NOMO-1 treated with dmso at 0.1 percent for 144 hours (cell line): Measurements from ENCODE around the gene ELP2.

Experiments
- DNase-seq: peaks from one replicate; lab custom pipeline; 2025; ENCODE audit not compliant: unreplicated experiment; lab: John Stamatoyannopoulos, UW

ELP2 gene

DNA sequence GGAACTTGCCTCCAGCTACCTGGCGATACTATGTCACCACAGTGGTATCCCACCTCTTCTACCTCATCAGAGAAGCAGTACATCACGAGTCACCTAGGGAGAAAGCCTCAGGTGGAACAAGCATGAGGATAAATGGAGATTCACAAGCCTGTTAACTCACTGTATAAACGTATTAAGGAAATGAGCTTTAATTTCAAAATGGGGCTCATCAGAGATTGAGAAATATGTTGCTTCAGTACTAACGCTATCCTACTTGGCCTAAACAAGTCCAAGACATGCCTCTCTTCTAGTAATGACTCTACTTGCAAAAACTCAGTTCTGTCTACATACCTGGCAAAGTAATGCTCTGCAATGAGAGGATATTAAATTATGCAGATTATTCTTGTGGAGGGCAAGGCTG is 4.9 kb upstream of the ELP2 start:
- no peak for DNase-seq

DNA sequence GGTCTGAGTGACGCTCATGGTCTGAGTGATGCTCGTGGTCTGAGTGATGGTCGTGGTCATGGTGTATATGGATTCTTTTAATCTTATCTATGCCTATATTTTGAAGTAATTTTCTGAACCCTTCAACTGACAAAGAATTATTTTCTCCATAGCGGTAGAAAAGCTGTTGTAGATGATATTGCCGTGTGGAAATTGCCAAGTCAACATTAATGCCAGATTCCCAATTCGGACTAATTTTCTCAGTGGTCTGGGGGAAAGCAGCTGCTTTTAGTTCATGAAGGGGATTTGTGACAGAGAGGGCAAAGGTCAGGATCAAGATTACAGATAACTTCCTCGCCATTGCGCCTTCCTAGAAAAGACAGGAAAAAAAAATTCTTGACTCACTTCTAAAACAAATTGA is 3.0 kb upstream of the ELP2 start:
- DNase-seq = no peak

DNA sequence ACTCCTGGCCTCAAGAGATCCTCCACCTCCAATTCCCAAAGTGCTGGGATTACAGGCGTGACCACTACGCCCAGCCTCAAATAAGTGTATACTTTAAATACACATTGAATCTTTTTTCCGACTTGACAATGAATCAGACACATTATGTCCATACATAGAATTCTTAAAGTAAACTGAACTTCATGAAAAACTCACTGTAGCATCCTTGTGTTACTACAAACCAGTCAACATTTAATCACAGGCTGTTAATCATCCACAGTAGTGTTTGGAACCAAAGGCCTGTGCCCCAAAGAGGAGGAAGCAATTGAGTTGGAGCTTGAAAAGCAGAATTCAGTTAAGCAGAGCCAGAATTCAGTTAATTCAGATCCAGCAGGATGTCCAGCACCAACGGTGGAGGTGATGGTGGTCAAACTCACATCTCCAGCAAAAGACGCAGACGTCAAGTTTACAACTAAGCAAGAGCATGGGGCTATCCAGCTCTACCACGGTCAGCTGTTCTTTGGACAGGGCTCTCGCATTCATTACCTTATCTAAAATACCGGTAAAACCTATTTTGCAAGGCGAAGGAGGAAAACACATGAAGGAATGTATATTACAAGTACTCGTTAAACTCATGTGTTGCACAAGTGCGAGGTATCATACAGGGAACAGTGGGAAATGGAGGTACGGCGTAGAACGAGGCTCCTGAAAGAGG is 1.7 kb upstream of the ELP2 start:
- DNase-seq = no peak

DNA sequence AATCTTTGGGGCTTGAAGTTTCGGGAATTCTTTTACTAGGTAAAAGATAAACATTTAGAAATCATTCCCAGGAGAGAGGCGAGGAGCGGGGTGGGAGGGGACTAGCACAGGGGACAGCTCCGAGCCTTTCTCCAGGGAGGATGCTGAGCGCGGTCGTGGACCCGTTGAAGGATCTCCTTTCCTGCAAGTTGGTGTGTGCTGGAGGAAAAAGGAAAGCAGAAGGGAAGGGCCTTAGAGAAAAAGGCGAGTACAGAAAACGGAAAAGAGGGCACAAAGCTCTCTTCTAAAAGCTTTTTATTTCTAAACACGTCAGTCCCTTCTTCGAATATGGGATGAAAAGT is 1.2 kb upstream of the ELP2 start:
- no peak for DNase-seq

DNA sequence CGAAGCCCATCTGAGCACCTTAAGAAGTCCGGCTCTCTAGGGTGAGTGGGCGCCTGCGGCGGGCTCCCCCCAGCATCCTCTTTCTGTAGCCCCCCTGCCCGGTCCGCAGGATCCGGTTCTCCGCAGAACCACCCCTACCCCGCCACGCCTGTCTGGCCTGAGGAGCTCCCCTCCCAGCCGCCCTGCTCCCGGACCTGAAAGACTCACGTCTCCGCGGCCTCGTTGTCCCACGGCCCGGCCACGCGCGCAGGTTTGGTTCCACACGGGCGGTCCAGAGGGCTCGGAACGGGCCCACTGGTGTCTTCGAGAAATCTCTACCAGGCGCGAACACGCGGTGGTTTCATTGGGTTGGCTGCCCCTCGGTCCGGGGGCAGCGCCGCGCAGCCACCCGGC is 796 bp upstream of the ELP2 start:
- no peak for DNase-seq

DNA sequence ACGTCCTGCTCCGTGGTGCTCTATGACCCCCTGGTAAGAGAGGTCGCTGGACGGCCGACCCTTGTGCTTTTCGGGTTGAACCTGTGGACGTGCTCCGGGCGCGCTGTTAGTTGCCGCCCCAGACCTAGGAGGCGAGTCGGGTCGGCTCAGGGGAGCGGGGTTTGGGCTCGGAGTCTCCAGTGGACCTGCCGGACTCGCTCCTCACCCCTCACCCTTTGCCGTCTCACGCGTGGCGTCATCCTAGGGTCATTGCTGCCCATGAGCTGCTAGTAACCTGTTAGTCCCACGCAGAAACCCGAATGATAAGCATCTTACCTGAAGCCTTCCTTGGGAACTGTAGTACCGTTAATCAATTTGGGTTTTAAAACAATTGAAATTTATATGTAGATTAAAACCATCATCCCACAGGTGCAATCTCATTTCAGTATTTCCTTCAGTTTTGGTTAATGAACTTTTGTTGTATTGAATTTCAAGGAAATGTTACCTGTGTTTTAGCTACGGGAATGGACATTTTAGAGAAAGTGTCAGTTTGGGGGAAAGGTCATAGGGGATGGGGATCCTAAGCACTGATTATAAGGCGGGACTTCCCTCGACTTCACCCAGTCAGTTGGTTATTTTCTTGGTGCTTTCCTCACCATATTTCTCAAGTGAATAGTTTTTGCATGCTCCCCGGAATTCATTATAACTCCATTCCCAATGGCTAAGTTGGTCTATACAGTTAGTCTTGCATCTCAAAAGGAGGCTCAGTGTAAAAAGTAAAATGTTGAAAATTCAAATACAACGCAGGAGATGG is 536 bp downstream of the ELP2 start:
- no peak for DNase-seq

DNA sequence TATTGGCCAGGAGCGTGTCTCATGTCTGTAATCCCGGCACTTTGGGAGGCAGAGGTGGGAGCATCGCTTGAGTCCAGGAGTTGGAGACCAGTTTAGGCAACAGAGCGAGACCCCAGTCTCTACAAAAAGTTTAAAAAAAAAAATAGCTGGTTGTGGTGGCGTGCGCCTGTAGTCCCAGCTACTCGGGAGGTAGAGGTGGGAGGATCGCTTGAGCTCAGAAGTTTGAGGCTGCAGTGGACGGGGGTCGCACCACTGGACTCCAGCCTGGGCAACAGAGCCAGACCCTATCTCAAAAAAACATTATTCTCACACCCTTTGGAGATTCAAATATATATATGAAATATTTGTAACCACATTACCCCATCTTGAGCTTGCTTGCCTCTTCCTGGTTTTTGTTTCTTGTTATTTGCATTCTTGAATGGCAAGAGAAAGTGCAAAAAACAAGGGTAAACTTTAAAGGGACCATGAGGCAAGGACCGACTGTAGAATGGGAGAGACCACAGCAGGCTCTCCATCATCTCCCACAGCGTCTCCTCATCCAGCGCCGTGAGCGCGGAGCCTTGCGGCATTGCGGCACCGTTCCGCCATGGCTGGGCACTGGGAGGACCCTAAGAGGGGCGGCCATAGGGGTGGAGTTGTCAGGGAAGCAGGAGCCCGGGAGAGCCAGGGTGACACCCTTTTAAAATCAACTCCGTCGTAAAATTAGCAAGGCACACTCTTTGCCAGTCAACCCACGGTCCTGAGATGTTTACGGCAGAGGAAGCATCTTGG is 1.4 kb downstream of the ELP2 start:
- DNase-seq = no peak

DNA sequence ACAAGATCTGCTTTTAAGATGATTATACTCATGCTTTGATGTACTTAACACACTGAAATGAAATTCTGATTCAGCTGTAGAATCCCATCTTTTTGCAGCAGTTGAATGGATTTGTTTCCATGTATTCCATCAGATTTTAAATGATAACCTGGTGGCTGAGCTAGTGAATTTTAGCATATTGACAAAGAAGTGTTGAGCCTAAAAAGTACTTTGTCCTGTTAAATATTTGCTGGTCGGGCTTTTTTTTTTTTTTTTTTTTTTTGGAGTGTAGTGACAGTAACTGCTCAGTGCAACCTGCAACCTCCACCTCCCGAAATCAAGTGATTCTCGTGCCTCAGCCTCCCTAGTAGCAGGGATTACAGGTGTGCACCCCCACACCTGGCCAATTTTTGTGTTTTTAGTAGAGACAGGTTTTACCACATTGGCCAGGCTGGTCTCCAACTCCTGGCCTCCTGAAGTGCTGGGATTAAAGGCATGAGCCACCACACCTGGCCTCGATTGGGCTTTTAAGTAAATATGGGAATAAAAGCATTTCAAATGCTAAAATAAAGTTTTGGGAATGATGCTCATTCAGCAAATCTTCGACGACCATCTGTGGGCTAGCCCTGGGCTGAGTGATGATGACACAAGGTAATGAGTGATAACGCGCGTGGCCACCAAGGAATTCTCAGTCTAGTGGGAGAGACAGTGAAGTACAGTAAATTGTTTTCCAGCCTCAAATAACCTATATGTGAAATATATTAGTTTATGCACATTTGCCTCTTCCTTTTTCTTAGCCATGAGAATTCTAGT is 2.2 kb downstream of the ELP2 start:
- DNase-seq = no peak

DNA sequence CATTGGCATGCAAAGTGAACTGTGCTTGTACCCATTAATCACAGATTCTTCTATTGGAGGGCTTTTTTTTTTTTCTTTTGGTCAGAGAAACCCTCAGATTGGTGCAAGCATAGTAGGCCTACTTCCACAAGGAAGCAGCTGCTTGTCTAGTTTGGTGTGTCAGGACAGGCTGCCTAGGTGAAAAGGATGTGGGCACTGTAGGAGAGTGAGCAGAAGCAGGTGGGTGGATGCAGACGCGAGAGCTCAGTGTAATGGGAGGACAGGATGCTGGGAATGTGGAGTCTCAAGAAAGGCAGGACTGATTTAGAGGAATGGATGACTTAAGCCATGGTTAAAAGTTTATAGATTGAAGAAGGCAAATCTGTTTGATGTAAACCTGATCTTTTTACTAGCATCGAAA is 3.1 kb downstream of the ELP2 start:
- no peak for DNase-seq

DNA sequence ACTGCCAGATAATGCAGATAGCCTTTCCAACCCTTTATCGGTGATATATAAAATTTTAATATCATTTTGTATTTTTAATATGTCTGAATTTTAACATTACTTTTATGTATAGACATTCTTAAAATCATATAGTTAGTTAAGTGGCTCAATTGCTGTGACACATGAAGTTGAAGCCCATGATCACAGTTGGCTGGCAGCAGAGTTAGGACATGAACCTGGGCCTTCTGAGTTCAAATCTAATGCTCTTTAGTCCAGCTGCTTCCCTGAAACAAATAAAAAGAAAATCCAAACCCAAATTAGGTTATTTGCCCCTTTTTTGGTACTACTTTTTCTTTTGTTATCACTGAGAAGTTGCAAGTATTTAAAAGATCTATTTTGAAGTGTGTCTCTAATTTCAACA is 5.6 kb downstream of the ELP2 start:
- DNase-seq = no peak

DNA sequence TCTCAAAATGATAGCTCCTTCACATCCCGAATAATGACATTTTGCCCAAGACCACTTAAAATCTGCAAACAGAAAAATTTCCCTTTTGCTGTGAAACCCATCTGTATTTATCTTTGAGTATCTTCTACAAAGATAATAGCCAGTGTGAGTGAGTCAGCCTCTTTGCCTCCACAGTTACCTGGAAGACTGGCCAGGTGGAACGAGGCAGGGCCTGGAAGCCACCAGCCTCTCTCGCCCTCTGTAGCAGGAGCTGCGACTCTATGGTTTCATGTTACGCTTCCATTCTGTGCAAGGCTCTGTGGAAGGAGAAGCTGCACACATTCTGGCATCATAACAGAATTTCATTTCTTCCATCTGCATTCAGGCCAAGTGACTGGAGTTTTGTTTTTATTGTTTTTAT is 9.5 kb downstream of the ELP2 start:
- no peak for DNase-seq

DNA sequence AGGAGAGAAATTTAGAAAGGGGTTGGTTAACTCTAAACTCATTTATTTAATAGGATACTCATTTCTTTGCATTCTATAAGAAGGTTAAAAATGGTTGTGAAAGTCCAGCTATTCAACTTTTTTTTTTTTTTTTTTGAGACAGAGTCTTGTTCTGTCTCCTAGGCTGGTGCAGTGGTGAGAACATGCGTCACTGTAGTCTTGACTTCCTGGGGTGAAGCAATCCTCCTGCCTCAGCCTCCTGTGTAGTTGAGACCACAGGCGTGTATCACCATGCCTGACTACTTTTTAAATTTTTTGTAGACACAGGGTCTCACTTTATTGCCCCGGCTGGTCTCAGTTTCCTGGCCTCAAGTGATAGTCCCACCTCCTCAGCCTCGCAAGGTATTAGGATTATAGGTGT is 11.9 kb downstream of the ELP2 start:
- no peak for DNase-seq

DNA sequence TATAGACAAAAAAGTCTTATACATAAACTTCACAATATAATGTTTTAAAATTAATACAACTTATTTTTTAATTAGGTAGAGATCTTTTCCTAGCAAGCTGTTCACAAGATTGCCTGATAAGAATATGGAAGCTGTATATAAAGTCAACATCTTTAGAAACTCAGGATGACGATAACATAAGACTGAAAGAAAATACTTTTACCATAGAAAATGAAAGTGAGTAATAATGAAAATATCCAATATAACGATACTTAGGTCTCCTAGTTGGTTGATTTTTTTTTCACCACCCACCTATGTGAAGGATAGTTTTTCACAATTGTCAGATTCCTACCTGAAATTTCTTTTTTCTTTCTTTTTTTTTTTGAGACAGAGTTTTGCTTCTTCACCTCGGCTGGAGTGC is 13.1 kb downstream of the ELP2 start:
- no peak for DNase-seq

DNA sequence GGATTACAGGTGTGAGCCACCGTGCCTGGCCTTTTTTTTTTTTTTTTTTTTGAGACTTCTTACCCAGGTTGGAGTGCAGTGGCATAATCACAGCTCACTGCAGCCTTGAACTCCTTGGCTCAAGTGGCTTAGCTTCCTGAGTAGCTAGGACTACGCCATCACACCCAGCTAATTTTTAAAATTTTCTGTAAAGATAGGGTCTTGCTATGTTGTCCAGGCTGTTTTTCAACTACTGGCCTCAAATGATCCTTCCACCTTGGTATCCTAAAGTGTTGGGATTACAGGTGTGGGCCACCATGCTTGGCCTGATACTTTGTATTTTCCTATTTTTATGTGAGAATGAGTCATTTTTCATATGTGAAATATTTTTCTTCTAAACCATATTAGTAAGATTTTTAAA is 13.7 kb downstream of the ELP2 start:
- no peak for DNase-seq

DNA sequence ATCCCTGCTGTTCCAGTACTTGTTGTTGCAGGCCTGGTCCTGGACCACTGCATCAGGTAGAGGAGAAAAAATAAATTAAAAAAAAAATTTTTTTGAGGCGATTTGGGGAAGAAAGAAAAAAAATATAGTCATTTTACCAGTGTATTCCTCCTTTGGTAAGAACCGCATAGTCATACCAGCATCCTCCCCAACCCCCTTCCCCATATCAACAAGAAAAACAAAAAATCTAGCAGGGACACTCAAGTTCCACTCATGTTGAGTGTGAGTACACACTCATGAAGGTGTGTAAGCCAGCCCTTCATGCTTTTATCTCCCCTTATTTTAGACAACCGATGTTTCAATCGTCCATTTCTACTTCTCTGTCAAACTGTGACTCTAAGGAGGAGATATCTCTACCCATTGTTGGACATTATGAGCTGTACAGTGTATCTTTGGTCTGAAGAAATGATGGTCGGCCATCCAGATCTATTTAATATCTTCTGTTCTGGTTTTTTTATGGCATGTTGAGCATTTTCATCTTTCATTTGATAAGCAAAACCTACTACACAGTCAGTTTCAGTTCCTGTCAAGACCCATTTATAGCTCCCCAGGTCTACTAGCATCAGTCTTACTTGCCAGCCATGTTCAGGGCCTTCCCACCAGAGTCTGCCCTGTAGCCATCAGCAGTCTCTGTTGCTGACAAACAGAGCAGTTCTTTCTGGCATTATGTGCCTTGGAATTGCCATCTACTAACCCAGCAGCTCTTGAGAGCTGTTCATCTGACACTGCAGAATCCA is 20.0 kb downstream of the ELP2 start:
- DNase-seq = no peak

DNA sequence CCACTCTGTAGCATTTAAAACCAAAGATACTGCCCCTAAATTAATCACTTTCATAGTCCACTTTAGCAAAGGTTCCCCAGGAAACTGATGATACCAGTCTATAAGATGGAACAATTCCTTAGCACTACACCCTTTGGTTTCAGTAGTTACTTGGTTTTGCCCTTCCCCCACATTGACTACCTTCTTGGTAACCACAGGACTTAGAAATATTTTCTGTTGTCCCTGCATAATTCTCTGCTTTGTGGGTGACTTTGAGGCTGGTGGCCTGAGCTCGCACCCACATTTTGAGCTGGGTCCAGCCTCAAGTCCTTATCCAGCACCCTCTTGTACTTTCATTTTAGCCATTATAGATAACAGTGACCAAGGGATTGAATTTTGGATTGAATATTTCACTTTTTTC is 23.1 kb downstream of the ELP2 start:
- no peak for DNase-seq

DNA sequence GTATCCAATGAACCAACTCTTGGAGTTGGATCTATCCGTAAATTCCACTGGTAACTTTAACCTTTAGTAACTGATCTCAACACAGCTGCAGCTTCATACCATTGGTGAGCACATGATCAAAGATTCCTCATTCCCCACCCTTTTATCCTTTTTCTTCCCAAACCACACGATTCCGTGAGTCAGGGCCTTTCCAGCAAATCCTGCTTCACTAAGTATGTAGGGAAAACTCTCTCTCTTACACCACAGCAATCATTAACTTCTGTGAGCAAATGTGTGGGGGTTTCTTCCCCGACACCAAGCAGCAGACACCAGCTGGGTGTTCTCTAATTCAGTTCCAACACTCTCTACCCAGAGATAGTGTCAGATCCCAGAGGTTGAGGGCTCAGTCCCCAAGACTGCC is 23.5 kb downstream of the ELP2 start:
- no peak for DNase-seq

DNA sequence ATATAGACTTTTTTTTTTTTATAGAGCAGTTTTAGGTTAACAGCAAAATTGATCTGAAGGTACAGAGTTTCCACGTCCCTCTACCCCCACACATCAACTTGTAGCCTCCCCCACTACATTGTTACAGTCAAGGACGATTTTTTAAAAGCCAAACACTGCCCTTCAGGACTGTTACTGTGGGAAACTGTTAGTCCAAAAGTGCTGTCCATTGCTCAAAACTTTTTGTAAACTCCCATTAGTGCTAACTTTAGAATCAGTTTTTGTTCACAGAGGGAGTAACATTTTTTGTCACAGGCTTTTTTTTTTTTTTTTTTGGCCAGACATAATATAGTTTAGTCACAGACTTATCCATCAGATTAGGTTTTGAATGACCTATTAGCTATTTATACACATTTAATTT is 24.1 kb downstream of the ELP2 start:
- DNase-seq = no peak

DNA sequence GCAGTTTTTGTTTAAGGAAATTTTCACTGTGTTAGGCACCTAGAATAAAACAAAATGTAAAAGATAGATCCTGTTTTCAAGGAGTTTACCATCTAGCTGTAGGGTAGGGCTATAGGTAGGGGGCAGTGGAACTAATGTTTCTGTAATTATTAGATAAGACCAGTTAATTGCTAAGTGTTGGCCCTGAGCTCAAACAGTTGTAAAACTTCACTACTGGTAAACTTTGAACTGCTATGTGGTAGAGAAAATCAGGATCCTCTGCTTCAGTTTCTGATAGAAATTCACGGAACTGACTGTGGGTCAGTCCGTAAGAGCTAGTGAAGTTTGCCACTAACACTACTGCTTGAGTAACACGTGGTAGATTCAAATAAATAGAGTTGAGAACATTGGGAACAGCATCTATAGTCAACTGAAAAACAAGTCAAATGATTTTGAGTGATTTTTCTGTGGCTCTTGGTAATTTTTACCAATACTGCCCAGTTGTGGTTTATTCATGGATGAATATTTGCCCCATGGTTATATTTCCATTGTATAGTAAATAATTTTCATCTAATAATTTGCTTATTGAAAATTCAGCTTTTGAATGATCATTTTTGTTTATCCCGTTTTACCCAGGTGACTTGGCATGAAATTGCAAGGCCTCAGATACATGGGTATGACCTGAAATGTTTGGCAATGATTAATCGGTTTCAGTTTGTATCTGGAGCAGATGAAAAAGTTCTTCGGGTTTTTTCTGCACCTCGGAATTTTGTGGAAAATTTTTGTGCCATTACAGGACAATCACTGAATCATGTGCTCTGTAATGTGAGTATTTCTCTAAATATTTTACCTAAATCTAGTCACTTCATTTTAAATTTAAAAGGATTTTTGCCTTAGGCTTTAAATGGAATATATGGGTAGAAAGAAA is 26.4 kb downstream of the ELP2 start:
- no peak for DNase-seq

DNA sequence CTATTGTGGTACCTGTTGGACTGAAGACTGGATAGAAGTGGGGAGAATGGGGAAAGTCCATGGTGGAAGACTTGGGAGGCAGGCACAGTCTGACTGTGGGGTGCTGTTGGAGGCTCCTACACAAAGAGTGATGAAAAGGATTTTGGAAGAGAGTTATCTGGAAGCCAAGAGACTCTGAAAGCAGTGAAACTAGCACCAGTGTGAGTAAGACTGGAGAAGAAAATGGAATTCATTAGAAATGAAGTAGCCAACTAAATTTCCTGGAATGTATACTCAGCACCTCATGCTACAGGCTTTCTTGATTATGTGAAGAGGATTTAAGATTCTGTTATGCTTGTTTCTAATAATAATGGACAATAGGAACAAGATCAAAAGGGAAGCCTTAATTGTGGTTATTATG is 27.7 kb downstream of the ELP2 start:
- no peak for DNase-seq
